A673 (cell line): Measurements from ENCODE around the gene COL11A1. TPM values are rescaled to one million over a fixed set of nuclear protein-coding genes. Genes with fewer than 3 reads are reported as not detected.
"Not testable (repeated sequence)": the region's sequence is repeated elsewhere in the genome, so short reads cannot be mapped to it uniquely, and the experiment has no call there.

Source experiments
- BruUV-seq: library from RNA; stranded (reverse); fragments of 400-500 nt; replicated peaks from 2 replicates; lab custom pipeline; 2021; lab: Mats Ljungman, UMichigan
- CTCF ChIA-PET: fragments of 300-600 bp; sonication (Branson Sonifier 250); formaldehyde crosslinking; loops from one replicate; lab custom pipeline; 2022; ENCODE audit warnings: antibody characterized with exemption; lab: Charles Lee
- POLR2A ChIA-PET: fragments of 300-600 bp; sonication (Branson Sonifier 250); formaldehyde crosslinking; loops from one replicate; lab custom pipeline; 2022; ENCODE audit warnings: antibody characterized with exemption; ENCODE audit not compliant: low non-redundant PET; lab: Charles Lee
- DNase-seq: peaks from one replicate; pipeline ENCODE4 v3.0.0-alpha.2; 2015; ENCODE audit warnings: low spot score
- H3K27ac ChIP-seq: fragments of 200-600 bp; sonication (generic); 2 replicates; pipeline ENCODE4 v1.5.1; 2016; ENCODE audit warnings: mixed run types, low read depth, mild to moderate bottlenecking, mixed read lengths, antibody characterized with exemption, low read length; ENCODE audit not compliant: poor library complexity, severe bottlenecking
- H3K27me3 ChIP-seq: fragments of 200-600 bp; sonication (generic); replicated peaks from 2 replicates; pipeline ENCODE4 v1.6.1; 2017; ENCODE audit warnings: mixed run types, low read depth, mild to moderate bottlenecking, mixed read lengths, antibody characterized with exemption, low read length; ENCODE audit not compliant: insufficient read depth, poor library complexity
- H3K36me3 ChIP-seq: fragments of 200-600 bp; sonication (generic); 2 replicates; pipeline ENCODE4 v1.6.1; 2016; ENCODE audit warnings: mixed run types, mild to moderate bottlenecking, mixed read lengths, antibody characterized with exemption, low read length; ENCODE audit not compliant: insufficient read depth, poor library complexity, severe bottlenecking
- H3K4me1 ChIP-seq: fragments of 200-600 bp; sonication (generic); 2 replicates; pipeline ENCODE4 v1.6.1; 2017; ENCODE audit warnings: mixed run types, mild to moderate bottlenecking, mixed read lengths, antibody characterized with exemption, low read length; ENCODE audit not compliant: insufficient read depth, poor library complexity, severe bottlenecking
- H3K4me3 ChIP-seq: fragments of 200-600 bp; sonication (generic); 2 replicates; pipeline ENCODE4 v1.5.1; 2016; ENCODE audit warnings: low read depth, mixed run types, mild to moderate bottlenecking, mixed read lengths, low read length; ENCODE audit not compliant: poor library complexity, severe bottlenecking
- H3K9me3 ChIP-seq: fragments of 200-600 bp; sonication (generic); 2 replicates; pipeline ENCODE4 v1.6.1; 2016; ENCODE audit warnings: mixed run types, low read depth, mild to moderate bottlenecking, mixed read lengths, antibody characterized with exemption, low read length; ENCODE audit not compliant: poor library complexity, severe bottlenecking
- CTCF ChIP-seq: fragments of 300-800, 200-600 bp; sonication (generic); conservative IDR thresholded peaks from 2 replicates; pipeline ENCODE4 v1.5.1; 2017; ENCODE audit warnings: low read depth, mild to moderate bottlenecking, antibody characterized with exemption, low read length, moderate library complexity, mixed read lengths
- EZH2 ChIP-seq: fragments of 200-600 bp; sonication (generic); IDR thresholded peaks from 2 replicates; pipeline ENCODE4 v1.6.1; 2017; ENCODE audit warnings: borderline replicate concordance, low read depth, mild to moderate bottlenecking, mixed read lengths, antibody characterized with exemption, low read length; ENCODE audit not compliant: poor library complexity, severe bottlenecking
- intact Hi-C: fragments of 100-400 bp; cut with micrococcal nuclease; formaldehyde crosslinking; loops from one replicate; pipeline ENCODE4 v1.10.0; 2022; ENCODE audit not compliant: unreplicated experiment
- total RNA-seq: library from RNA; stranded (reverse); gene quantifications from 2 replicates; pipeline ENCODE4 v1.2.3, GENCODE V29; 2021

COL11A1 gene
- total RNA-seq, 1 experiment from 2014 or later = 0.37 TPM

DNA sequence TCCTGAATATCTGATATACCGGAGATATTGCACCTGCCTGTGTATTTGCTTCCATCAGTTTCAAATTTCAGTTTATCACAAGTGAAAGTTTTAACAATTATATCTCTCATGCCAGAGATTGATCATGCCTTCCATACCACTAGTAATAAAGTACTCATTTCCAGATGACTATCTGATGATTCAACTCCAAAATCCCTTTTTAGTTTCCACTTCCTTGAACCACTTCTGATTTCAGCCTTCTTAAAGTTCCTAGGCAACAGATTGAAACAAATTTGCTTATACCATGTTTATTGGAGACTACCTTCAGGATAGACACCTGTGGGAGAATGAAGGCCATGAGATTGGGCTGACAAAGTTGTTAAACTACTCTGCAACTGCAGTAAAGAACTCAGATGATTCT lies 21.5 kb upstream of the COL11A1 start:
- ChIA-PET CTCF (no interaction called here), POLR2A (no interaction called here)
- no peaks in the 10 kb centered on the region for H3K27me3 ChIP-seq
- intact Hi-C loops = no loop called here
- H3K4me3 ChIP-seq = no peak overlapping the region
- TF ChIP-seq CTCF = no peak
- TF ChIP-seq EZH2 = no peak
- no peaks in the 10 kb centered on the region for H3K9me3 ChIP-seq
- H3K36me3 ChIP-seq = no peaks in the 10 kb centered on the region
- DNase-seq = no peak
- BruUV-seq = no TSS peak
- no peaks in the 10 kb centered on the region for H3K4me1 ChIP-seq
- no peak overlapping the region for H3K27ac ChIP-seq

DNA sequence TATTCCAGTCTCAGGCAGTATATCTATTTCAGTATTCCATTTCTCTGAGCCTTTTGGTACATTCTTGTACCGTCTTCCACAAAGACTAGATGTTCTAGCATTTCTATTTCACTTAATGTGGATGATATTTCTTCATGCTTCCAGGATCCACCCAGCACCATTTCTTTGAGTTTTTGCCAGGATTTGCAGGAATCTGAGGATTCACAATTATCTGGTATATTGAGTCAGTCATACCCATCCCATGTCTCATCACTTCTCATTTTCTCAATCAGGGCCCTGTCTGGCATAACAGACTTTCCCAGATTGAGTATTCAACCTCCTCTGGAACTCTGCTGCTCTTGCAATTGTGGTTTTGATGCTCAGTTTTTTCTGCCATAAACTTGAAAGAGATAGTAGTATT lies 20.9 kb upstream of the COL11A1 start:
- POLR2A ChIA-PET = no interaction called here
- BruUV-seq = no TSS peak
- no peak for DNase-seq
- TF ChIP-seq EZH2 = no peak
- no peak for TF ChIP-seq CTCF
- no peaks in the 10 kb centered on the region for H3K4me1 ChIP-seq
- no peak overlapping the region for H3K4me3 ChIP-seq
- intact Hi-C loops = no loop called here
- no peaks in the 10 kb centered on the region for H3K27me3 ChIP-seq
- H3K36me3 ChIP-seq = no peaks in the 10 kb centered on the region
- no peak overlapping the region for H3K27ac ChIP-seq
- no peaks in the 10 kb centered on the region for H3K9me3 ChIP-seq
- CTCF ChIA-PET = no interaction called here

DNA sequence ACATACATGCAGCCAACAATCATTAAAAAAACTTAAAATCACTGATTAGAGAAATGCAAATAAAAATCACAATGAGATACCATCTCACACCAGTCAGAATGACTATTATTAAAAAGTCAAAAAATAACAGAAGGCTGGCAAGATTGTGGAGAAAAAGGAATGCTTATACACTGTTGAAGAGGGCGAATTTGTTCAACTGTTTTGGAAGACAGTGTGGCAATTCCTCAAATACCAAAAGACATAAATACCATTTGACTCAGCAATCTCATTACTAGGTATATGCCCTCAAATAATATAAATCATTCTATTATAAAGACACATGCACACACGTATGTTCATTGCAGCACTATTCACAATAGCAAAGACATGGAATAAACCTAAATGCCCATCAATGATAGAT lies 19.9 kb upstream of the COL11A1 start:
- DNase-seq, BruUV-seq, H3K9me3 ChIP-seq, H3K27ac ChIP-seq, H3K4me3 ChIP-seq, H3K36me3 ChIP-seq, POLR2A ChIA-PET, H3K27me3 ChIP-seq, CTCF ChIA-PET, H3K4me1 ChIP-seq, intact Hi-C loops: not testable (repeated sequence)

DNA sequence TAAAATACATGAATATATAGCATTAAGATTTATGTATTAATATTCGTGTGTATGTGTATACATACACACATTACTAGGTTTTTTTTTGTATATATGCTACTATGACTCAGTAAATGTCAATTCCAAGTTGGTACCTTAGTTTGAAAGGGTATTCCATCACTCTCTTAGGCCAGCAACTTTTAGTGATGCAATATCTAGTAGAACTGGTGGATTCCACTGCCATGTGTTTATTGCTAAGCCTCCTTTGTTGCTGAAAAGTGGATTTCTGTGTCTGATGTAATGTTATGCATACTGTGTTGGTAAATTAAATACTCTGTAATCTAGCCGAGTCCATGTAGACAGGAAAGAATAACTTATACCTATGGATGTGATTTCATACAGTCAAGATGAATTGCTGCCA lies 16.9 kb upstream of the COL11A1 start:
- H3K4me3 ChIP-seq = no peak overlapping the region
- CTCF ChIA-PET = no interaction called here
- no TSS peak for BruUV-seq
- intact Hi-C loops = no loop called here
- POLR2A ChIA-PET = no interaction called here
- TF ChIP-seq EZH2 = no peak
- no peak for TF ChIP-seq CTCF
- no peaks in the 10 kb centered on the region for H3K4me1 ChIP-seq
- H3K9me3 ChIP-seq = no peaks in the 10 kb centered on the region
- no peak for DNase-seq
- H3K27me3 ChIP-seq = no peaks in the 10 kb centered on the region
- H3K36me3 ChIP-seq = no peaks in the 10 kb centered on the region
- H3K27ac ChIP-seq = no peak overlapping the region
